RPMI7951 (cell line): ENCODE measurements around the gene PSMD1. TPM values are rescaled to one million over a fixed set of nuclear protein-coding genes. Genes with fewer than 3 reads are reported as not detected.
"Not testable (repeated sequence)": the region's sequence is repeated elsewhere in the genome, so short reads cannot be mapped to it uniquely, and the experiment has no call there.

Source experiments
- DNase-seq: peaks from one replicate; pipeline ENCODE4 v3.0.0-alpha.2; 2012; ENCODE audit warnings: low read depth
- total RNA-seq: library from RNA; depleted of rRNA; stranded (reverse); fragments of >200 nt; shearing (Covaris generic); gene quantifications from 2 replicates; pipeline ENCODE4 v1.2.3, GENCODE V29; 2014

PSMD1 gene
- total RNA-seq, 1 experiment from 2014 or later: 119 TPM

DNA sequence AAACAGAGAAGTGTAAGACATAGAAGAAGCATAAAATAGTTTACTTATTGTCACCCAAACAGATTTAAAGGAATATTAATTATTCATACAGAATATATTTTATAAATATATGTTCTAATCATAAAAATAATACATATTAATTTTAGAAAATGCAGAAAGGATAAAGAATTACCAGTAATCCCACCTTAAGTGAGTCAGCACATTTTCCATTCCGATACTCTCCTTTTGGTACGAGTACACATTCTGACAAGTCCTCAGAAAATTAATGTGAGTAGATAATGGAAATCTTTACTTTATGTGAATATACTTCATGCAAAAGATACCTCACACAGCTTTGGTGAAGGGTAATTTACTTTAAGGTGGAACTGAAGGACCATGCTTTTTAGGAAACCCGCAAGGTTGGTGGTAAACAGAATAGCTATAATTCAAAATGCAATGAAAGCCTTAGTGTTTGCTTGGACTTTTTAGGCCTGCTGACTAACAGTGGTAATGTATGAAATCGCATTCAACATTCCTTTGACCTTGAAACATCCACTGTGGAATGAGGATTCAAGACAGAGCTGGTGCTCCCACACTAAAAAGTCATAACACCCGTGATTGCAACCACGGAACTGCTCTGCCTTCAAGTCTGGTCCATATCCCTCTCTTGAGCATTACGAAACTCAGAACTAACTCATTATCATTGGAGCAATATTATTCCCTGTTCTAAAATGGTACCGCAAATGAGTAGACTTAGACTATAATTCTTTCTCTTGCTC, 96.3 kb downstream of the PSMD1 start:
- no peak for DNase-seq

DNA sequence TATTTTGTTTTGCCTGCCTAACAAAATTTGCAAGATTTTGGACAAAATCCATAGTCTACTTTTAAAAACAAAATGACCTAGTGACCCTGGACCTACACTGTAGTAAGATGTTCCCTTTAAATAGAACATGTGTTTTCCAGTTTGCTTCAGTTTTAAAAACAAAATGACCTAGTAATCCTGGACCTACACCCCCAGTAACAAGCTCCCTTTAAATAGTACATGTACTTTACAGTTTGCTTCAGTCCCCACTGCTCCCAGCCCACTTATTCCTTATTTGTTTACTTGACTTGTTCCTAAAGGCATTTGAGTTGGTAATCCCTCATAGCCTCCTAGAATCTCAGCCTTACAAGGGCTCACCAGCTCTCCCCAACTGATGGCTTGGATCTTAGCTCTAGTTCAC, 102.6 kb downstream of the PSMD1 start:
- no peak for DNase-seq

DNA sequence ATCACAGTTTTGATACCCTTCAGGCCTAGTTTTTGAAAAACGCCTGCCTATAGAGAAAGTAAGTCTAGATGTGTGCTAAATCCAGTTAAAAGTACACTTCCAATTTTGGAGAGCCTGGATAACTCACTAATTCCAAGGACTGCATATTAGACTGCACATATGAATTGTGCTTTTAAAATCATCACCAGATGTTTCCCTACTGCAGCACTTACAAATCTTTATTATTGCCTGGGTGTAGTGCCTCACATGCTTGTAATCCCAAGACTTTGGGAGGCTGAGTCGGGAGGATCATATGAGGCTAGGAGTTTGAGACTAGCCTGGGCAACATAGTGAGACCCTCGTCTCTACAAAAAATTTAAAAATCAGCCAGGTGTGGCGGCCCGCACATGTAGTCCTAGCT, 104.0 kb downstream of the PSMD1 start:
- no peak for DNase-seq

DNA sequence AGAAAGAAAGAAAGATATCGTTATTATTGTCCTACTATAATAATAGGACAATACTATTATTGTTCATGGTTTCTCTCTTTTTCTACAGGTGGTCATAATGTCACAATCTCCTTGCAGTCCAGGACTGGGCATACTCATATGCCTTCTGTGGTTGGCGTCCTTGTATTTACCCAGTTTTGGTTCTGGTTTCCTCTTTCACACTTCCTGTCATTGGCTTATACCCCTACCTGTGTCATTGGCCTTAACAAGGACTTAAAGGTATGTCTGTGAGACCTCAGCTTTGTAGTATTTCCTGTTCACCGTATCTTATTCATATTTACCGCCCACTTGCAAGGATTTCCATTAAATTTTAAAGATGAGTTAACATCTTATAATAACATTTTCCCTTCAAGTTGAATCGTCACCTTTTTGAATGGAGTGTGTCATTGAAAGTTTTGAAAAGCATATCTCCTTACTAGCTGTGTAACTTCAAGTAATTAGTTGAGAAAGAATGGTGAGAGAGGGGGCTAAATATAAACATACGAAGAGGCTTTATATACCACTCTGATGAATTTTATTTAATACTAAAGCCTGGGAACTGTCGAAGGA, 104.7 kb downstream of the PSMD1 start:
- DNase-seq: no peak

DNA sequence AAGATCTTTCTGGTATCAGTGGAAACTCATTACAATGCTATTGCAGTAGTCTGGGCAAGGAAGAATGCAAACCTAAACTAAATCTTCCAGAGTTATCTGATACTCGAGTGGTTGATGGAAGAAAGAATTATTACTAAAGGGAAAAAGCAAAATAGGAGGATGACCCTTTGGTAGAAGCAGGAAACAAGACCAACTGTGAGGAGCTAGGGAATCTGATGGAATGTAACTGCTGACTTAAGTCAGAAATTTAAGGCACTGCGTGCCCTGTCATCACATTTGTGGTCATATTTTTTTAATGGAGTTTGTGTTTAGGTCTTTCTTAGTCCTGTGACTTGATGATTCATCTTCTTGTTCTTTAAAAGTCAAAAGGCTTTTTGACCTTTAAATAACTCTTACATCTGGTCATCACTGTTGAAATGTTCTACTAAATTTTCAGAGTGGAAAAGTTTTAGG, 105.2 kb downstream of the PSMD1 start:
- DNase-seq: peak; percentile 97

DNA sequence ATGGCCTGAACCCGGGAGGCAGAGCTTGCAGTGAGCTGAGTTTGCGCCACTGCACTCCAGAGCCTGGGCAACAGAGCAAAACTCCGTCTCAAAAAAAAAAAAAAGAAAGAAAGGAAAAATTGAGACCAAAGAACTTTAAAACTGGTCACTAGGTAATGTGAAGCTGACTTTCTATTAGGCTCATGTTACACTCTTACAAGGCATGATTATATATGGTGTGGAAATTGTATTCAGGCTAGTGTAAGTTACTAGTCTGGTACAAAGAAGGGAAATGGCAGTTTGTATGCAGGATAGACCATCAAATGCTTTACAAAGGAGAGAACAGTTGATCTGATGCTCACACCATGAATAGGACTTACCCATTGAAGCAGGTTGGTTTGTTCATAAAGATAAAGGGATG, 106.3 kb downstream of the PSMD1 start:
- DNase-seq: no peak

DNA sequence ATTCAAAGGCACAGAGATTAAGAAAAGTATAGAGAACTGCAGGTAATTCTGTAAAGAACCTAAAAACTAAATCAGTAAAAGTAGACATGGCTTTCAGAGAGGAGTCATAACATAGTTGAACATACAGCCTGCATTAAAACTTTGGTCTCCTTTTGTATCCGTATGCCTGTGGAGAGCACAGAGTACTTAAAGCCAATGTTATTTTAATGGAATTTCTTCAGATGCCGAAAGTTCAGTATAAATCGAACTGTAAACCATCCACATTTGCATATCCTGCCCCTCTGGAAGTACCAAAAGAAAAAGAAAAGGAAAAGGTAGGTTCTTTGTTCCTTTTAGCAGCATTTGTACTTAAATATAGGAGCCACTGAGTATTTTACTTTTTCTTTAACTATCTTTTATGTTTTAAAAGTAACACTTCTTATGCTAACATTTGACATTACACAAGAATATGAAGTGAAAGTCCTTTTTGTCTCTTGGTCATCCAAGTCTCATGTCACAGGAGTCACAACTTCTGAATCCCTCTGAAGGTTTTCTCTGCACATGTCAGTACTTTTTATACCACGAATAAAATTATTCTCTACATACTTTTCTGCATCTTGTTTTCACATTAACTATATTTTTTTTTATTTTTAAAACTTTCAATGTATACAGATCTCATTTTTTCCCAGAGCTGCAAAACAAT, 106.9 kb downstream of the PSMD1 start:
- DNase-seq: no peak

DNA sequence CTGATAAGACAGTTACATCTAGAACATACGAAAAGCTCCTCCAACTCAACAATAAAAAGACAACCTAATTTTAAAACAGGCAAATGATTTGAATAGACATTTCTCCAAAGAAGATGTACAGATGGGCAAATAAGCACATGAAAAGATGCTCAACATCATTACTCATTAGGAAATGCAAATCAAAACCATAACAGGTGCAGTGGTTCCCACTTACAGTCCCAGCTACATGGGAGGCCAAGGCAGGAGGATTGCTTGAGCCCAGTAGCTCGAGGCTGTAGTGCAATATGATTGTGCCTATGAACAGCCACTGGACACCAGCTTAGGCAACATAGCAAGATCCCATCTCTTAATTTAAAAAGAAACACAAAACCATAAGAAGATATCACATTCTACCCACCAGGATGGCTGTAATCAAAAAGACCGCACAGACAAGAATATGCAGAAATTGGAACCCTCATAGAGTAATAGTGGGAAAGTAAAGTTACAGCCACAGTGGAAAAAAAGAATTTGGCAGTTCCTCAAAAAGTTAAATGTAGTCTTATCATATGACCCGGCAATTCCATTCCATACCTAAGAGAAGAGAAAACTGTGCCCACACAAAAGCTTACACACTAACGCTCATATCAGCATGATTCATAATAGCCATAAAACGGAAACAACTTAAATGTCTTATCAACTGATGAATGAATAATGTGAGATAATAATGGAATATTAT, 111.2 kb downstream of the PSMD1 start:
- no peak for DNase-seq

DNA sequence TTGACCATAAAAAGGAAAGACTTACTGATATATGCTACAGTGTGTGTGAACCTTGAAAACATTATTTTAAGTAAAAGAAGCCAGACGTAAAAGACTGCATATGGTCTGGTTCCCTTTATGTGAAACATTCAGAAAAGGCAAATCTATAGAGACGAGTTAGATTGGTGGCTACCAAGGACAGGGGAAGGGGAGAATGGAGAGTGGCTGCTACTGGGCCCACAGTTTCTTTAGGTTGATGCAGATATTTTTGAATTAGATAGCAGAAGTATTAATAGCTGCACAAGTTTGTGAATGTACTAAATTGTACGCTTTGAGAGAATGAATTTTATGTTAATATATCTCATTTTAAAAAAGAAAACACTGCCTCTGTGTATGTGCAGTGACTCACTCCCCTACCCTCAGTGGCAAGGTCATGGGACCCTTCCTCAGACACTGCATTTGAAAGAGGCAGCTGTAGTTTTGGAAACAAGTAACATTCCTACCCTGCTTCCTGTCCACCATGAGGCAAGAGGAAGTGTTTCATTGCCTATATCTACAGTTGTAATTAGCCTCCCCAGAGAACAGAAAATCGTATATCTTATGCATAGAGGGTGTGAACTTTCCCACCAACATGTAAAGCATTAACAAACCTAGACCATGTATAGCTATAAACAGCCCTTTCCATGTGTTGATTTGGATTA, 111.9 kb downstream of the PSMD1 start:
- no peak for DNase-seq

DNA sequence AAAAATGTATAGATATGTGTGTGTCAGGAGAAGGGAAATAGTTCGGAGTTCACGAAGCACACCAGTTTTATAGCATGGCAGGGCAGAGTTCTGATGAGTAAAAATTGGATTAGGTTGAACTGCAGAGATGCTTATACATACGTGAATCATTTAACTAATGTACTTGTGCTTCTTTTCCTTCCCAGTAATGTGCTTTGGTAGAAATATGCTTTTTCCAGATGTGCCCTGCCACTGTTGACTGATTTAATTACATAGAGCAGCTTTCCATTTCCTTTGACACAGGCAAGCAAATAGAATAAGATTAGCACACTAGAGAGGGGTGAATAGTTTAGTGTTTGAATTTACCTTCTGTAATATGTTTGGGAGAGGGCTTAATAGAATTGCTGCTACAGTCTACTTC, 112.8 kb downstream of the PSMD1 start:
- DNase-seq: no peak

DNA sequence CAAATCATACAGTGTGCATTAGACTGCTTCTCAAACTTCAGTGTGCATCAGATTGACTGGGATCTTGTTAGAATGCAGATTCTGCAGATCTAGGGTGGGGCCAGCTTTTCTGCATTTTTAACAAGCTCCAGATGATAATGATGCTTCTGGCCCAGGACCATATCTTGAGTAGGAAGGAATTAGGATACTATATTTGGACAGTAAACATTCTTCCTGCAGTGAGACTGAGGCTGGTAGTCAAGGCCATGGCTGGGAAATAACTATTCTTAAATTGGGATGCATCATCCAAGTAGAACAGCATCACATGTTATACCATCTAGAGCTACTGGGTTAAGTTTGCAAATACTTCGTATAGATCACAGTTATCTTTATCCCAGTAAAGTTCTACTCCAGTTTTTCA, 113.4 kb downstream of the PSMD1 start:
- DNase-seq: peak; percentile 69

DNA sequence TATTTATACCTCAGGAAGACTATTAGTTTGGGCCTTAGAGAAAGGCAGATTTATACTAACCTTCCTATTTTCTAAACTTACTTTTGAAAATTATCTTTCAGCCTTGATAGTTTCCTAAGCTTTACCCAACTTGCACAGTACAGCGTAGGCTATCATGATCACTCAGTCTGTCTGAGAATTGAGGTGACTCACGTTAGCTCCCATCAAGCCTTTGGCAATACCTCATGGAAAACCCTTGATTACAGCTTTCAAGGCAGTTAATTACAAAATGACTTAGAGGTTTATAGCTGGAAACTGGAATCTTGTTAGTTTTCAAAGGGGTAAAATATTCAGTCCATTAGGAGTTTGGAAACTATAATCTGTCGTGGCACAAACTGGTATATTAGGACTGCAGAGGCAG, 115.4 kb downstream of the PSMD1 start:
- peak; percentile 62 for DNase-seq

DNA sequence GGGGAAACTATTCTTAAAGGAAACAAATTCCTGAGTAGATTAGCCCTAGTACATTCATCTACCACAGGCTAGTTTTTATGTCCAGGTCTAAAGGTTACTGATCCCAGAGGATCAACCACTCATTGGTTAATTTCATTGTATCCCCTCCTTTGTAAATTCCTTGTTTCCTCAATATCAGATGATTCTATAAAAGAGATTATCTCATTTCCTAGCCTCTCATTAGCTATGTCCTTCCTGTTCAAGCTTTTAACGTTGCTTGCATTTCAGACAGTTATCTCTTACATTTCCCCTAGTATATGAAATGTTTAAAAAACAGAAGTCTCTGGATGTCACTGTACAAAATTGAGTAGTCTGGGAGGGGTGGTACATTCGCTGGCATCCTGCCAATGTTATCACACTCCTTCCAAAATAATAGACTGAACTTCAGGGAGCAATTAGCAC, 117.6 kb downstream of the PSMD1 start:
- no peak for DNase-seq

DNA sequence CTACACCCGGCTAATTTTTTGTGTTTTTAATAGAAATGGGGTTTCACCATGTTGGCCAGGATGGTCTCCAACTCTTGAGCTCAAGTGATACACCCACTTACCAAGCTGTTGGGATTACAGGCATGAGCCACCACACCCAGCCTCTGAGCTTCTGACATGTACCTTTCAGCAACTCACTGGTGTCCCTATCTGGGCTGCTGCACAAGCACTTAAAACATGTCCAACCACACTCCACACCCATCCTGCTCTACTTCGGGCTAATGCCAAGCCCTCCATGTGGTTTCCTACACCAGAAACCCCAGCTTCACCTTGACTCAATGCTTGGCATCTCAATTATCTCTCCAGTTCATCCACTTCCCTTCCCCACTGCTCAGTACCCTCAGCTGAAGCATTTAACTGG, 119.4 kb downstream of the PSMD1 start:
- DNase-seq: no peak

DNA sequence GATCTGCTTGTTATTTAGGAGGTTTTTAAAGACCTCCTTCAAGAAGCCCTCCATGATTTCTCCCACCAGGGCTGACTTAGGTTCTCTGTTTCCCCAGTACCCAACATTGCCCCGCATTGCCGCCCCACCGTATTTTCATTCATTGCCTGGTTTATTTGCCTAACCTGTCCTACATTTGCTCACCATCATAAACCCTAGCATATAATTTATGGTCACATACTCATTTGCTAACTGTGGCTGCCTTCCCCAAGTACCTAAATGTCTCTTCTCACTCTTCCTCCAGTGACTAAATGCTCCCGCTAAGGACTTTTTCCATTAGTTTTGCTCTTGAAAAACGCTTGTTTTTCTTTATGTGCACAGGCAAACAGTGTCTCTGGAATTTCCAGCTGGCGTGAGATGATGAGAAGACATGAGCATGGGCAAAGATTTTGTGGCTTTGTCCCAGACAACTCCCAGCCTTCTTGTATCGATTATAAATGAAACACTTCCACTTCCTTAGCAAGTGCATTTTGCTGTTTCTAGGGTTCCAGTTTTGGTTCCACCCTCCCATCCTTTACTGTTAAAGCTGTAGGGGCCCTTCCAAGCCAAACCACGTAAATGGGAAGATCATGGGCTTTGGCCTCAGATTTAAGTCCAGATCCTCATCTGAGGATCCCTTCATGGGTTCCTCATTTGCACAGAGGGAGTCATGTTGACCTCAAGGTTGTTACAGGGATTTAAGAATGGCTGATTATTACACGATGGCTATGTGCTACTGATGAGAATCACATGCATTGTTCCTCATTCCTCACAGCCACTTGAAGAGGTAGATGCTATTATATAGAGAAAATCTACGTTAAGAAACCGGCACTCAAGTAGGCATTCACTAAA, 120.7 kb downstream of the PSMD1 start:
- no peak for DNase-seq

DNA sequence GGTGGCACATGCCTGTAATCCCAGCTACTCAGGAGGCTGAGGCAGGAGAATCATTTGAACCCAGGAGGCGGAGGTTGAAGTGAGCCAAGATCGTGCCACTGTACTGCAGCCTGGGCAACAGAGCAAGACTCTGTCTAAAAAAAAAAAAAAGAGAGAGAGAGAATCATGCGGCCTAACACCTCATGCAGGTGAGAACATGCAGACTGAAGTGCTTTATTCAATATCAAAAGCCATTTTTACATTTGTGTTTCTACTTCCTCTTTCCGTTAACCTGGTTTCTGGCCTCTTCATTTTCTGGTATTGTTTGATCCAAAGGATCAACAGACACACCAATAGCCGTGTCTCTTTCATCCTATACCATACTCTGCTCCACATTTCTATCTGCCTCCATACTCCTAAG, 122.1 kb downstream of the PSMD1 start:
- DNase-seq: not testable (repeated sequence)

DNA sequence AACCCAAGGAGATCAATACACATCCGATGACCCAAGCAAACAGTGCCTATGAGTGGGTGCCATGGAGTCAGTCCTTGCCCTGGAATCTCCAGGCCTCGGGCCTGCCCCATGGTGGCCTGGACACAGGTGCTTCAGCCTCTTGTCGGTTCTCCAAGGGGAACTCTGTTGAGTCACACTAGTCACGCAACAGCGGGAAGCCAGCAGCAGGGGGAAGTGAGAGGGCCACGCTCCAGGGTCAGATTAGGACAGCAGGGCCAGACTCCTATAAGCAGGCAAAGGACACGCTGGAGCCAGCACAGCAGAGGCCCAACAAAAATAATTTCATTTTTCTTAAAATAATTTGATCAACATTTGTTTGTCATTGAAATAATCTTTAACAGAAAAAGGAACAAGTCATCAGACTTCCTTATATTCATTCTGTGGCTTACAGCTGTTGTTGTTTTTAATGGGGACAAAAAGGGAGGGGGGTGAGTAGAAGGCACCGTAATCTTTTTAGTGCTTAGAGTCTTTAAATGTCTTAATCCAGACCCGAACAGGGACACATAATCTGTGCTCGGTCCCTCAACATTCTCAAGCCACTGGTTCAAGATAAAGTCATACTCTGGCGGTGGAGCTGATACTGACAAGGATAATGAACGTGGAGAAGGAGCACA, 125.3 kb downstream of the PSMD1 start:
- peak; percentile 96 for DNase-seq

DNA sequence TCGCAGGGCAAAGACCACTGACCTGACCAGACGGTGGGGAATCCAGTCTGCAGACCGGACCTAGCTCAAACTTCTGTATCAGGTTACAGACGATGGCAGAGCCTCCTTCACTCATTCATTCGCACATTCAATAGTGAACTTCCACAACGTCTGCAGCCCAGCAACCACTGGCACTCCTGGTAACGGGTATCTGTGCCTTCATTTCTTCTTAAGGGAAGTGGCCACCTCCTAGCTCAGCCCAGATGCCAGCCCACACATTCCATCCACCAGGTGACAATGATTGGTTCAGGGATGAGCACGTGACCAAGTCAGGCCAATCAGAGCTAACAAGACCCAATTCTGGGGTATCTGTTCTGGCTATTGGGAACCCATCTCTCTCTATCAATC, 125.8 kb downstream of the PSMD1 start:
- no peak for DNase-seq

DNA sequence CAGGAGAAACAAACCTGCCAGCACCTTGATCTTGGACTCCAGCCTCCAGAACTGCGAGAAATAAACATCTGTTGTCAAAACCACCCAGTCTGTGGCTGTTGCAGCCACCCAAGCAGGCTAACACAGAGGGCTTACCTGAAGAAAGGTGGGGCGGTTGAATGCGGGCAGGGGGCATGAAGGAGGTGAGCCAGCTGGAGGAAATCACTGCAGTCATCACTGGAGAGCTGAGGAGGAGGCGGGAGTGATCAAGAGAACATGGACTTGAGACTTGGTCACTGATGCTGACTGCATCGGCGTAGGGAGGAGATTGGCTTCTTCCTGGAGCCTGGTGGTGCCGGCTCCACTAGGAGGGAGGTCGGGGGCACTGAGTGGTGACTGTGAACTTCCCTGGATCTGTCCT, 127.2 kb downstream of the PSMD1 start:
- DNase-seq: no peak

DNA sequence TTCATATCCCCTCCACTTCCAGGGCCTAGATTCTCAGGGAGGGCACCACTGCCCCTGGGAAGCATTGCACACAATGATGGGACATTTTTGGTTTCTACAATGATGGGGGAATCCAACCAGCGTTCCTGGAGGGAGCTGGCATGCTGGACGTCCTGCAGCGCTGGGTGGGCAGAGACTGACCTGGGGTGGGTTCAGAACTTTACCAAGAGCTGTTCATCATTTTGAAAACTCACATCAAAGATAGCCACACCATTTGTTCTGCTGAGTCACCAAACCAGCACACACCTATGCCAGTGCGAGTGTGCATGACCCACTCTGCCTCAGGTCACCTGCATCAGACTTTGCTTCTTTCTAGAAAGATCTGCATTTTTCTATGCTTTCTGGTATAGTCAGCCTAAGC, 127.7 kb downstream of the PSMD1 start:
- DNase-seq: no peak
